Endodermal cell (in vitro differentiated cells): ENCODE results near the gene ERGIC1. TPM values are rescaled to one million over a fixed set of nuclear protein-coding genes. Genes with fewer than 3 reads are reported as not detected.

Experiments
- DNase-seq: peaks from one replicate; pipeline ENCODE4 v3.0.0-alpha.2; 2017
- H3K27ac ChIP-seq: 2 replicates; pipeline ENCODE4 v1.5.1; 2013; ENCODE audit warnings: mild to moderate bottlenecking, low read depth, low read length, moderate library complexity
- H3K27me3 ChIP-seq: 2 replicates; pipeline ENCODE4 v1.6.1; 2013; ENCODE audit warnings: mild to moderate bottlenecking, low read length, moderate library complexity; ENCODE audit not compliant: insufficient read depth, control insufficient read depth, poor library complexity, severe bottlenecking
- H3K36me3 ChIP-seq: 2 replicates; pipeline ENCODE4 v1.7.0; 2013; ENCODE audit warnings: mild to moderate bottlenecking, low read length, moderate library complexity; ENCODE audit not compliant: control insufficient read depth, insufficient read depth
- H3K4me1 ChIP-seq: one replicate; pipeline ENCODE4 v1.7.0; 2013; ENCODE audit warnings: low read length; ENCODE audit not compliant: control insufficient read depth, insufficient read depth
- H3K4me3 ChIP-seq: 2 replicates; pipeline ENCODE4 v1.5.1; 2013; ENCODE audit warnings: mild to moderate bottlenecking, low read length, moderate library complexity
- H3K9ac ChIP-seq: 2 replicates; pipeline ENCODE4 v1.6.1; 2013; ENCODE audit warnings: mild to moderate bottlenecking, low read length, moderate library complexity; ENCODE audit not compliant: poor library complexity, severe bottlenecking; ENCODE audit errors: extremely low read depth
- H3K9me3 ChIP-seq: 2 replicates; pipeline ENCODE4 v1.6.1; 2013; ENCODE audit warnings: mild to moderate bottlenecking, low read length, moderate library complexity; ENCODE audit not compliant: control insufficient read depth
- H3K27ac Mint-ChIP-seq: 2 replicates; pipeline ENCODE4 v1.8.0; 2020; ENCODE audit warnings: mixed read lengths
- H3K27me3 Mint-ChIP-seq: 2 replicates; pipeline ENCODE4 v1.8.0; 2021; ENCODE audit warnings: mild to moderate bottlenecking, mixed read lengths; ENCODE audit not compliant: insufficient read depth
- H3K36me3 Mint-ChIP-seq: 2 replicates; pipeline ENCODE4 v1.8.0; 2020; ENCODE audit warnings: low read depth, mixed read lengths
- H3K4me1 Mint-ChIP-seq: 2 replicates; pipeline ENCODE4 v1.8.0; 2020; ENCODE audit warnings: mixed read lengths
- H3K4me3 Mint-ChIP-seq: 2 replicates; pipeline ENCODE4 v1.8.0; 2020; ENCODE audit warnings: mild to moderate bottlenecking, moderate library complexity, mixed read lengths
- H3K9me3 Mint-ChIP-seq: 2 replicates; pipeline ENCODE4 v1.8.0; 2020; ENCODE audit warnings: mild to moderate bottlenecking, mixed read lengths
- CTCF ChIP-seq: fragments of 200-600 bp; sonication (generic); conservative IDR thresholded peaks from 2 replicates; pipeline ENCODE4 v1.5.0; 2021; ENCODE audit warnings: antibody characterized with exemption, mild to moderate bottlenecking
- WGBS, 2 experiments: methylation state at CpG; one replicate each; pipeline versions ENCODE4 v1.1.5 to v1.1.7; 2013; ENCODE audit warnings: missing lambda C conversion rate in 2 of 2, mixed read lengths in 1 of 2; ENCODE audit not compliant: insufficient coverage in 1 of 2, insufficient read length in 1 of 2; 5-methylcytosine and 5-hydroxymethylcytosine counted together
- total RNA-seq, 2 donors: library from RNA; stranded (reverse); fragmentation: NEBNext Ultra II Directional in 1 of 2; extraction: Animal tissue kit (Norgen Biotek cat#: 25700) in 1 of 2; gene quantifications; 2 replicates in 1 of 2; 3 replicates in 1 of 2; pipeline ENCODE4 v1.2.1, GENCODE V29; 2021

The ERGIC1 gene
- total RNA-seq, 2 donors from 2014 or later = 81.9 to 94.8 TPM

- Mint-ChIP-seq H3K36me3 (peaks cover 57% of the 10 kb centered on the region), H3K4me1 (no peaks in the 10 kb centered on the region), H3K4me3 (no peak overlapping the region), H3K27me3 (no peaks in the 10 kb centered on the region), H3K27ac (no peak overlapping the region), H3K9me3 (no peaks in the 10 kb centered on the region)
- WGBS, 2 experiments = 94 to 97% methylated on average over 8 to 12 of the region's 12 CpGs
- Histone ChIP-seq H3K27me3 (no peaks in the 10 kb centered on the region), H3K36me3 (peaks cover 28% of the 10 kb centered on the region), H3K4me3 (no peak overlapping the region), H3K9me3 (no peaks in the 10 kb centered on the region), H3K27ac (no peak overlapping the region), H3K9ac (no peak overlapping the region), H3K4me1 (no peaks in the 10 kb centered on the region)
- TF ChIP-seq CTCF = no peak
- no peak for DNase-seq
Measured at GRCh38 chr5:172920995-172921394, 86.9 kb downstream of the ERGIC1 start.

GRCh38 chr5:172921906-172922305 is 87.9 kb downstream of the ERGIC1 start:
- no peak overlapping the region for H3K27ac Mint-ChIP-seq
- no peak for TF ChIP-seq CTCF
- no peaks in the 10 kb centered on the region for H3K27me3 Mint-ChIP-seq
- H3K27ac ChIP-seq = no peak overlapping the region
- 95 to 99% methylated on average over 7 of the region's 7 CpGs for WGBS, 2 experiments
- H3K27me3 ChIP-seq = no peaks in the 10 kb centered on the region
- no peak overlapping the region for H3K4me3 Mint-ChIP-seq
- H3K9me3 Mint-ChIP-seq = no peaks in the 10 kb centered on the region
- no peaks in the 10 kb centered on the region for H3K9me3 ChIP-seq
- DNase-seq = no peak
- H3K36me3 ChIP-seq = peaks cover 34% of the 10 kb centered on the region
- H3K36me3 Mint-ChIP-seq = peaks cover 57% of the 10 kb centered on the region
- no peaks in the 10 kb centered on the region for H3K4me1 ChIP-seq
- H3K4me3 ChIP-seq = no peak overlapping the region
- no peak overlapping the region for H3K9ac ChIP-seq
- no peaks in the 10 kb centered on the region for H3K4me1 Mint-ChIP-seq

- H3K4me3 ChIP-seq = no peak overlapping the region
- no peaks in the 10 kb centered on the region for H3K27me3 ChIP-seq
- Mint-ChIP-seq H3K36me3 (peaks cover 56% of the 10 kb centered on the region), H3K4me1 (no peaks in the 10 kb centered on the region), H3K27me3 (no peaks in the 10 kb centered on the region), H3K4me3 (no peak overlapping the region), H3K9me3 (no peaks in the 10 kb centered on the region), H3K27ac (no peak overlapping the region)
- DNase-seq = no peak
- H3K9me3 ChIP-seq = no peaks in the 10 kb centered on the region
- no peak overlapping the region for H3K27ac ChIP-seq
- no peaks in the 10 kb centered on the region for H3K4me1 ChIP-seq
- 91 to 96% methylated on average over 4 to 5 of the region's 5 CpGs for WGBS, 2 experiments
- no peak overlapping the region for H3K9ac ChIP-seq
- no peak for TF ChIP-seq CTCF
- H3K36me3 ChIP-seq = peaks cover 32% of the 10 kb centered on the region
Measured at GRCh38 chr5:172923539-172923938, 89.5 kb downstream of the ERGIC1 start.
